Left lobe of liver (tissue), 2 donors: ENCODE measurements around the gene HSD3B1. TPM values are rescaled to one million over a fixed set of nuclear protein-coding genes. Genes with fewer than 3 reads are reported as not detected.
"Not testable (repeated sequence)": the region's sequence is repeated elsewhere in the genome, so short reads cannot be mapped to it uniquely, and the experiment has no call there.

Experiments used
- ATAC-seq: fragments of 200-7000 bp; cut with Tn5 transposase; one replicate; pipeline ENCODE4 v1.9.1; 2020; ENCODE audit warnings: mild to moderate bottlenecking, moderate library complexity
- DNase-seq: peaks from one replicate; pipeline ENCODE4 v3.0.0-alpha.2; 2020; ENCODE audit warnings: low spot score
- total RNA-seq: library from RNA; stranded (reverse); gene quantifications from one replicate; pipeline ENCODE4 v1.2.1, GENCODE V29; 2021
- donor health status: DM: no; HTN: no; CAD: no; lungs with moderate emphysema.
- donor health status: DM: no; HTN: yes; CAD: no.

Gene HSD3B1
- total RNA-seq, 1 donor from 2014 or later: not detected

DNA sequence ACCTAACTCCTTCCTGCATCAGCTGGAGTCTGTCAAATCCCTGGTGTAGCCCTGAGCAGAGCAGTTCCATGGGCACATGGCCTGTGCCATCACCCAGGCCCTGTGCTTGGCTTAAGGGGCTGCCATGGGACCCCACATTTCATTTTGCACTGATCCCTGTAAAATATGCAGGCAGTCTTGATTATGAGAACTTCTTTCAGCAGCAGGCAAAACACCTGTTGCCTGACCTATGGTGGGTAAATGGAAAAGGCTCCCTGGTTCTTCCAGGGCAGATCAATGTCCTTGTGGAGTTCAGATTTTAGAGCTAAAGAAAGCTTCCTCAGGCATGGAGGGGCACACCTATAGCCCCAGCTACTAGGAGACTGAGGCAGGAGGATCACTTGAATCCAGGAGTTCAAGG, 44.2 kb downstream of the HSD3B1 start:
- ATAC-seq: no peak
- no peak for DNase-seq

DNA sequence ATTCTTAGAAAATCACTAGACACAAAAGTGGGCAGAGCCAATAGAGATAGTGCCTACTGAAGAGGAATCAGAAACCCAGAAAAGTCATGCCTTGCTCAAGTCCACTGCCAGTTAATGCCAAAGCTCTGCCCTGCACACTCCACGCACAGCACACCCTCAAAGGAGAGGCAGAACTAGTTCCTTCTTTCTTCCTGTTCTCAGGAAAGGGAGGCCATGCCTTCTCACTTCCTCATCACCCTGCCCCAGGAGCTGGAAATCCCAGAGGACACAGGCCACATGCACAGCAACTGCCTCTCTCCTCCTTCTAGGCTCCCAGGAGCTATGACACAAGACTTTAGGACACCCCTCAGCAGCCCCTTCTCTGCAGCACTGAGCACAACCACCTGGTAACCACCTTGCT, 45.6 kb downstream of the HSD3B1 start:
- not testable (repeated sequence) for ATAC-seq, DNase-seq

DNA sequence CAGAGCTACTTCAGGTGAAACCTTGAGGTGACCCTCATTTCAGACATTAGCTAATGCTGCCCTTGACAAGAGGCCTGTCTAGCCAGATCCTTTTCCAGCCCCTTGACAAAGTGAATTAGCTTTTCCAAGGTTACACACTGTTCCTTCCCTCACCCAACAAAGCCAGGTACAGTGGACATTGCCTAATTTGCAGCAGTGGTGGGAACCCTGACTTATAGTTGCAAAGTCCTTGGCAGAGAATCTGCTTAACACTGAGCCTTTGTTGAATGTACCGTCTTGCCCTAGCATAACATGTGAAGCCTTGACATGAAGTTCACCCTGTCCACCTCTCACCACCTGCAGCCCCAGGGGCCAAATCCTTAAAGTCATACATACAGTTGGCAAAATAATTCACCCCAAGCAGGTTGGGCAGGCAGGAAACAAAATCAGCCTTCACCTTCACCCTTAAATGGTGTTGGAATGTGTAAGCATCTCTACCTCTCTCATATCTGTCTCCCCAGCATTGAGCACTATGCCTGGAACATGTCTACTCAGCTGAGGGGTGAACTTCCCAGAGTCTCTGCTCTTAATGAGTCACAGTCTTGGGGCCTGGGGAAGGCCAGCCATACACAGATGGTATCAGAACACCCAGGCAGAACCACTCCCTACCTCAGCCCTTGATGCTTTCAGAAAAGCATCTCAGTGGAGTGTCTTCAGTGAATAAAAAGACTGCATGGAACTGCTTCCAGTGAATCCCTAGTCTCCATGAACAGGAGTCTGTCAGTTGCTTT, 46.5 kb downstream of the HSD3B1 start:
- not testable (repeated sequence) for DNase-seq
- peak; percentile 23 for ATAC-seq

DNA sequence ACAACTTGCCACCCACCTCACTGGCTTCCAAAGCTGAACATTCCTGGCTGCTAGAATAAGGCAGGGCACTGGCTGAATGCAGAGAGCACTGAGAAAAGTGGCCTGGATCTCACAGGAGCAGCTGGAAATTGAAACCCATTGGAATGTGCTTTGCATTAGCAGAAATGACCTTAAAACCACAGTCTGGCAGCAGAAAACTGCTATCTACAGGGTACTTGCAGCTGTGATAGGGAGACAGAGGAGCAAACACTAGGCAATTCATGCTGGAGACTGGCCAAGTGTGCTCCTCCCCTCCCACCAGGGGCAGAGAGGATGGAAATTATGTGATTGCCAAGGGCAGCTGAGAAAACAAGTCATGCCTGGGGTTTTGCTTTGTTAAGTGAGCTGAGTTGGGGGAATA, 47.2 kb downstream of the HSD3B1 start:
- ATAC-seq: peak; percentile 70
- no peak for DNase-seq

DNA sequence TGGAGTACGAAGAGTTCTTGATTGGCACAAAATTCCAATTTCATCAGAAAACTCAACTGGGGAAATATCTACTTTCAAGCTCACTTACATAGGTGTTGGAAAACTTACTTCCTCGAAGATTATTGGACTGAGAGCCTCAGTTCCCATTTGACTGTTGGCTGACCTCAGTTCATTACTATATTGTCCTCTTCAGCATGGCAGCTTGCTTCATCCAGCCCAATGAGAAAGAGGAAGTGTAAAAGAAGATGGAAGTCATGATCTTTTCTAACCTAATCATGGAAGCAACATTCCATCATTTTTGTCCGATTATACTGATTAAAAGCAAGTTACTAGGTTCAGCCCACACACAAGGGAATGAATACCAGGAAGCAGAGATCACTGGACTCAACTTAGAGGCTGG, 49.4 kb downstream of the HSD3B1 start:
- no peak for DNase-seq
- no peak for ATAC-seq

DNA sequence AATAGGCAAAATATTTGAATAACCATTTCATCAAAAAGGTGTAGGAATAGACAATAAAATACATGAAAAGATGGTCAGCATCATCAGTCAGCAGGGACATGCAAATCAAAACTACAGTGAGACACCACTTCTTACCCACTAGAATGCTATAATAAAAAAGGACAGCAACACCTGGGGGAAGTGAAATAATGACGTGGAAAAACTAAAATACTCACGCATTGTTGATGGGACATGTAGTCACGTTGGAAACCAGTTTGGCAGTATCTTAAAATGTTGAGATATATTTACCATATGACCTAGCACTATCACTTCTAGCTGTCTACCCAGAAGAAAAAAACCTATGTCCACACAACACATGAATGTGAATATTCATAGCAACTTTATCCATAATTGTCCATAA, 53.4 kb downstream of the HSD3B1 start:
- not testable (repeated sequence) for DNase-seq, ATAC-seq

DNA sequence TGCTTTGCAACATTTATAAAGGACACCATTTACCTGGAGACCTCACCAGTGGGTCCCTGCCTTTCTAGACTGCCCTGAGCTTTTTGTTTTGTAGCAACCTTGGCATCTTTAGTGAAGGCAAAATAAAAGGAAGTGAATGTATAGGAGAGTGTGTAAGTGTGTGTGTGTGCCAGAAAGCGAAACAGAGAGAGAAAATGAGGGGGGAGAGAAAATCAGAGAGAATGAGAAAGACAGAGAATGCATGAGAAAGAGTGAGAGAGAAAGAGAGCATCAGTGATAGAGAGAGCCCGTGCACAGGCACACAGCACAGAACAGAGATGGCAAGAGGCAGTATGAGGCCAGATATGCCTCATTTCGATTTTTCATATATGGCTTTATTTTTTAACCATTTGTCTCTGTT, 57.5 kb downstream of the HSD3B1 start:
- DNase-seq (no peak), ATAC-seq (no peak)

Other genes with a start within 250 kb of the HSD3B1 start
- gene HAO2, start 138.4 kb upstream of the HSD3B1 start, total RNA-seq: 206 TPM
- 0.83 TPM for gene HSD3B2, start 92.1 kb upstream of the HSD3B1 start, total RNA-seq
- gene ZNF697, start 141.1 kb downstream of the HSD3B1 start, total RNA-seq: 3.6 TPM
- gene PHGDH, start 204.7 kb downstream of the HSD3B1 start, total RNA-seq: 76.3 TPM